T-helper 22 cell (primary cell): ENCODE results near the gene ITPK1.

Experiments
- DNase-seq: peaks from one replicate; pipeline ENCODE4 v3.0.0-alpha.2; 2020; ENCODE audit warnings: low read depth

Gene ITPK1

GRCh38 chr14:92938235-92938875 is 177.4 kb downstream of the ITPK1 start:
- DNase-seq, result no peak

GRCh38 chr14:92937051-92937937 is 178.4 kb downstream of the ITPK1 start:
- DNase-seq, result no peak

GRCh38 chr14:92936085-92936484 is 179.6 kb downstream of the ITPK1 start:
- no peak for DNase-seq

GRCh38 chr14:92935446-92935845 is 180.3 kb downstream of the ITPK1 start:
- DNase-seq, result no peak

- DNase-seq, result no peak
Observed at GRCh38 chr14:92934196-92935085, 181.3 kb downstream of the ITPK1 start.

GRCh38 chr14:92933481-92933880 is 182.2 kb downstream of the ITPK1 start:
- DNase-seq, result no peak

- no peak for DNase-seq
Observed at GRCh38 chr14:92932448-92933395, 183.0 kb downstream of the ITPK1 start.

GRCh38 chr14:92931681-92932447 is 183.9 kb downstream of the ITPK1 start:
- no peak for DNase-seq

GRCh38 chr14:92930737-92931602 is 184.8 kb downstream of the ITPK1 start:
- DNase-seq, result no peak

GRCh38 chr14:92929689-92930608 is 185.8 kb downstream of the ITPK1 start:
- no peak for DNase-seq

GRCh38 chr14:92928961-92929688 is 186.6 kb downstream of the ITPK1 start:
- no peak for DNase-seq

GRCh38 chr14:92928258-92928629 is 187.5 kb downstream of the ITPK1 start:
- no peak for DNase-seq

GRCh38 chr14:92927349-92928257 is 188.1 kb downstream of the ITPK1 start:
- no peak for DNase-seq

- DNase-seq, result no peak
Observed at GRCh38 chr14:92926931-92927330, 188.8 kb downstream of the ITPK1 start.

- no peak for DNase-seq
Observed at GRCh38 chr14:92926180-92926845, 189.4 kb downstream of the ITPK1 start.

- DNase-seq, result no peak
Observed at GRCh38 chr14:92925446-92925845, 190.3 kb downstream of the ITPK1 start.
